H9 (cell line): Measurements from ENCODE around the gene CTXND2. TPM values are rescaled to one million over a fixed set of nuclear protein-coding genes. Genes with fewer than 3 reads are reported as not detected.

Experiments used
- DNase-seq: peaks from one replicate; pipeline ENCODE4 v3.0.0-alpha.2; 2017
- H2AFZ ChIP-seq: one replicate; pipeline ENCODE4 v1.6.1; 2013; ENCODE audit warnings: mild to moderate bottlenecking, low read length, control low read depth, moderate library complexity
- H2AK5ac ChIP-seq: 2 replicates; pipeline ENCODE4 v1.6.1; 2013; ENCODE audit warnings: low read length, control low read depth, mixed read lengths; ENCODE audit not compliant: insufficient read length
- H2BK120ac ChIP-seq: one replicate; pipeline ENCODE4 v1.6.1; 2013; ENCODE audit warnings: low read depth, mild to moderate bottlenecking, low read length, control low read depth, inconsistent platforms; ENCODE audit not compliant: poor library complexity, severe bottlenecking
- H2BK12ac ChIP-seq: 2 replicates; pipeline ENCODE4 v1.6.1; 2013; ENCODE audit warnings: low read length, control low read depth, mixed read lengths, low read depth; ENCODE audit not compliant: insufficient read length
- H2BK15ac ChIP-seq: 2 replicates; pipeline ENCODE4 v1.6.1; 2013; ENCODE audit warnings: low read depth, low read length, control low read depth
- H2BK20ac ChIP-seq: one replicate; pipeline ENCODE4 v1.6.1; 2013; ENCODE audit warnings: low read depth, mild to moderate bottlenecking, low read length, control low read depth, inconsistent platforms; ENCODE audit not compliant: poor library complexity, severe bottlenecking
- H2BK5ac ChIP-seq: 2 replicates; pipeline ENCODE4 v1.6.1; 2013; ENCODE audit warnings: low read length, control low read depth, mixed read lengths; ENCODE audit not compliant: insufficient read length
- H3K14ac ChIP-seq: 2 replicates; pipeline ENCODE4 v1.6.1; 2013; ENCODE audit warnings: low read length, control low read depth; ENCODE audit not compliant: insufficient read depth
- H3K18ac ChIP-seq: 2 replicates; pipeline ENCODE4 v1.6.1; 2013; ENCODE audit warnings: low read depth, mild to moderate bottlenecking, mixed read lengths, low read length, control low read depth; ENCODE audit not compliant: insufficient read length
- H3K23ac ChIP-seq: 2 replicates; pipeline ENCODE4 v1.6.1; 2013; ENCODE audit warnings: low read length, control low read depth, mixed read lengths, low read depth; ENCODE audit not compliant: insufficient read length
- H3K23me2 ChIP-seq: 2 replicates; pipeline ENCODE4 v1.6.1; 2013; ENCODE audit warnings: low read depth, mild to moderate bottlenecking, mixed read lengths, low read length, control low read depth; ENCODE audit not compliant: insufficient read length, poor library complexity, severe bottlenecking
- H3K27ac ChIP-seq: 2 replicates; pipeline ENCODE4 v1.5.1; 2013; ENCODE audit warnings: low read length, control low read depth, mixed read lengths, low read depth; ENCODE audit not compliant: insufficient read length
- H3K27me3 ChIP-seq: 2 replicates; pipeline ENCODE4 v1.6.1; 2013; ENCODE audit warnings: low read length, control low read depth, inconsistent platforms; ENCODE audit not compliant: insufficient read depth
- H3K4ac ChIP-seq: 2 replicates; pipeline ENCODE4 v1.6.1; 2013; ENCODE audit warnings: low read depth, mild to moderate bottlenecking, control low read depth, inconsistent platforms, low read length, moderate library complexity
- H3K4me1 ChIP-seq: 2 replicates; pipeline ENCODE4 v1.6.1; 2013; ENCODE audit warnings: low read length, control low read depth, inconsistent platforms; ENCODE audit not compliant: insufficient read depth
- H3K4me2 ChIP-seq: 2 replicates; pipeline ENCODE4 v1.6.1; 2013; ENCODE audit warnings: low read length, control low read depth, mixed read lengths; ENCODE audit not compliant: insufficient read length, insufficient read depth
- H3K56ac ChIP-seq: 2 replicates; pipeline ENCODE4 v1.6.1; 2013; ENCODE audit warnings: low read depth, mild to moderate bottlenecking, mixed read lengths, low read length, control low read depth; ENCODE audit not compliant: insufficient read length
- H3K79me1 ChIP-seq: 2 replicates; pipeline ENCODE4 v1.6.1; 2013; ENCODE audit warnings: low read depth, mild to moderate bottlenecking, moderate library complexity, low read length, control low read depth, inconsistent platforms; ENCODE audit not compliant: insufficient read depth, poor library complexity, severe bottlenecking
- H3K79me2 ChIP-seq: 2 replicates; pipeline ENCODE4 v1.6.1; 2013; ENCODE audit warnings: low read length, control low read depth, inconsistent platforms; ENCODE audit not compliant: insufficient read depth
- H3K9ac ChIP-seq: 2 replicates; pipeline ENCODE4 v1.6.1; 2013; ENCODE audit warnings: low read length, control low read depth, mixed read lengths; ENCODE audit not compliant: insufficient read length; ENCODE audit errors: extremely low read depth
- H3K9me3 ChIP-seq: one replicate; pipeline ENCODE4 v1.6.1; 2013; ENCODE audit warnings: low read depth, low read length, inconsistent platforms; ENCODE audit not compliant: control insufficient read depth
- H3T11ph ChIP-seq: one replicate; pipeline ENCODE4 v1.6.1; 2013; ENCODE audit warnings: mild to moderate bottlenecking, low read length, control low read depth, inconsistent platforms
- H4K20me1 ChIP-seq: one replicate; pipeline ENCODE4 v1.6.1; 2013; ENCODE audit not compliant: control insufficient read depth, insufficient read length, insufficient read depth
- H4K5ac ChIP-seq: 2 replicates; pipeline ENCODE4 v1.6.1; 2013; ENCODE audit warnings: low read depth, mild to moderate bottlenecking, mixed read lengths, low read length, control low read depth; ENCODE audit not compliant: insufficient read length
- H4K8ac ChIP-seq: replicated peaks from 2 replicates; pipeline ENCODE4 v1.6.1; 2013; ENCODE audit warnings: low read length, control low read depth, mixed read lengths, low read depth; ENCODE audit not compliant: insufficient read length
- H4K91ac ChIP-seq: 2 replicates; pipeline ENCODE4 v1.6.1; 2013; ENCODE audit warnings: low read depth, mild to moderate bottlenecking, moderate library complexity, mixed read lengths, low read length, control low read depth; ENCODE audit not compliant: insufficient read length
- H3K27ac Mint-ChIP-seq, 3 experiments: 2 replicates in 2 of 3; 3 replicates in 1 of 3; pipeline ENCODE4 v1.8.0; 2020 to 2021; ENCODE audit warnings: mixed read lengths in 3 of 3, mild to moderate bottlenecking in 1 of 3, moderate library complexity in 1 of 3
- H3K27me3 Mint-ChIP-seq: 2 replicates; pipeline ENCODE4 v1.8.0; 2021; ENCODE audit warnings: low read depth, mild to moderate bottlenecking, moderate library complexity, mixed read lengths
- H3K36me3 Mint-ChIP-seq, 3 experiments: 2 replicates in 2 of 3; 3 replicates in 1 of 3; pipeline ENCODE4 v1.8.0; 2020 to 2021; ENCODE audit warnings: low read depth in 3 of 3, mixed read lengths in 3 of 3; ENCODE audit not compliant: insufficient read depth in 1 of 3
- H3K4me1 Mint-ChIP-seq, 2 experiments: 2 replicates each; pipeline ENCODE4 v1.8.0; 2020; ENCODE audit warnings: mixed read lengths in 2 of 2
- H3K4me3 Mint-ChIP-seq, 2 experiments: 2 replicates in 1 of 2; 3 replicates in 1 of 2; pipeline ENCODE4 v1.8.0; 2020 to 2021; ENCODE audit warnings: mild to moderate bottlenecking in 2 of 2, mixed read lengths in 2 of 2, moderate library complexity in 1 of 2
- H3K9me3 Mint-ChIP-seq, 2 experiments: 2 replicates in 1 of 2; 3 replicates in 1 of 2; pipeline ENCODE4 v1.8.0; 2020; ENCODE audit warnings: mild to moderate bottlenecking in 2 of 2, mixed read lengths in 2 of 2, moderate library complexity in 1 of 2
- CTCF ChIP-seq: fragments of 200-600 bp; sonication (generic); conservative IDR thresholded peaks from 3 replicates; pipeline ENCODE4 v1.8.0; 2021; ENCODE audit warnings: antibody characterized with exemption, mild to moderate bottlenecking
- total RNA-seq: library from RNA; stranded (reverse); gene quantifications from 2 replicates; pipeline ENCODE4 v1.2.1, GENCODE V29; 2021

Gene CTXND2
- total RNA-seq, 1 experiment from 2014 or later: not detected

GRCh38 chr1:150869683-150870082 lies 17.3 kb upstream of the CTXND2 start:
- Histone ChIP-seq H2AK5ac (no peak overlapping the region), H4K5ac (no peak overlapping the region), H3K27ac (no peak overlapping the region), H3K4ac (no peak overlapping the region), H4K20me1 (no peaks in the 10 kb centered on the region), H2BK20ac (no peak overlapping the region), H3K4me2 (no peak overlapping the region), H3K23me2 (no peaks in the 10 kb centered on the region), H3K14ac (no peak overlapping the region), H3K27me3 (no peaks in the 10 kb centered on the region), H2BK15ac (no peak overlapping the region), H2AFZ (no peak overlapping the region), H3K79me2 (peaks cover 6% of the 10 kb centered on the region; the same call in 1 of the 2 replicates), H3K4me1 (no peaks in the 10 kb centered on the region), H3T11ph (no peak overlapping the region), H4K91ac (no peak overlapping the region), H2BK5ac (no peak overlapping the region), H3K9me3 (no peaks in the 10 kb centered on the region), H4K8ac (no peak overlapping the region), H2BK120ac (no peak overlapping the region), H3K23ac (no peak overlapping the region), H2BK12ac (no peak overlapping the region), H3K9ac (no peak overlapping the region), H3K56ac (no peak overlapping the region), H3K79me1 (peaks cover 10% of the 10 kb centered on the region), H3K18ac (no peak overlapping the region)
- peaks cover 12 to 26% (median 19%) of the 10 kb centered on the region in 3 experiments for H3K36me3 Mint-ChIP-seq
- no peak for DNase-seq
- TF ChIP-seq CTCF: peak; percentile 34; the same call in 2 of the 3 replicates
- no peaks in the 10 kb centered on the region for H3K9me3 Mint-ChIP-seq
- peak overlapping the region in 2 of 3 experiments; percentile 18 to 80; a peak in 1 of 7 replicates for H3K27ac Mint-ChIP-seq
- no peaks in the 10 kb centered on the region for H3K27me3 Mint-ChIP-seq
- no peak overlapping the region; a peak in 1 of 5 replicates for H3K4me3 Mint-ChIP-seq
- peaks cover 6 to 7% of the 10 kb centered on the region in 2 experiments for H3K4me1 Mint-ChIP-seq
